Measurements from ENCODE around the gene C1QTNF4. TPM values are rescaled to one million over a fixed set of nuclear protein-coding genes. Genes with fewer than 3 reads are reported as not detected.

The C1QTNF4 gene
- total RNA-seq, 4 donors from 2014 or later: 1.2 to 4.4 TPM; not detected in 2

GRCh38 chr11:47571357-47571729, 22.9 kb downstream of the C1QTNF4 start:
- Histone ChIP-seq H3K9me3 (no peaks in the 10 kb centered on the region), H3K4me1 (peaks cover 0 to 8% (median 1%) of the 10 kb centered on the region in 4 donors), H3K36me3 (peaks cover 0 to 67% (median 0%) of the 10 kb centered on the region in 3 donors), H3K27ac (no peak overlapping the region), H3K27me3 (no peaks in the 10 kb centered on the region), H3K4me3 (no peak overlapping the region)
- DNase-seq: no peak
- TF ChIP-seq POLR2A (IDR thresholded peaks at IDR 0.05): no peak
- TF ChIP-seq, protein P1, sequence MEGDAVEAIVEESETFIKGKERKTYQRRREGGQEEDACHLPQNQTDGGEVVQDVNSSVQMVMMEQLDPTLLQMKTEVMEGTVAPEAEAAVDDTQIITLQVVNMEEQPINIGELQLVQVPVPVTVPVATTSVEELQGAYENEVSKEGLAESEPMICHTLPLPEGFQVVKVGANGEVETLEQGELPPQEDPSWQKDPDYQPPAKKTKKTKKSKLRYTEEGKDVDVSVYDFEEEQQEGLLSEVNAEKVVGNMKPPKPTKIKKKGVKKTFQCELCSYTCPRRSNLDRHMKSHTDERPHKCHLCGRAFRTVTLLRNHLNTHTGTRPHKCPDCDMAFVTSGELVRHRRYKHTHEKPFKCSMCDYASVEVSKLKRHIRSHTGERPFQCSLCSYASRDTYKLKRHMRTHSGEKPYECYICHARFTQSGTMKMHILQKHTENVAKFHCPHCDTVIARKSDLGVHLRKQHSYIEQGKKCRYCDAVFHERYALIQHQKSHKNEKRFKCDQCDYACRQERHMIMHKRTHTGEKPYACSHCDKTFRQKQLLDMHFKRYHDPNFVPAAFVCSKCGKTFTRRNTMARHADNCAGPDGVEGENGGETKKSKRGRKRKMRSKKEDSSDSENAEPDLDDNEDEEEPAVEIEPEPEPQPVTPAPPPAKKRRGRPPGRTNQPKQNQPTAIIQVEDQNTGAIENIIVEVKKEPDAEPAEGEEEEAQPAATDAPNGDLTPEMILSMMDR (IDR thresholded peaks at IDR 0.05): no peak

GRCh38 chr11:47570651-47571356, 23.4 kb downstream of the C1QTNF4 start:
- Histone ChIP-seq H3K27ac (no peak overlapping the region), H3K4me3 (no peak overlapping the region), H3K36me3 (peaks cover 0 to 65% (median 0%) of the 10 kb centered on the region in 3 donors)

DNA sequence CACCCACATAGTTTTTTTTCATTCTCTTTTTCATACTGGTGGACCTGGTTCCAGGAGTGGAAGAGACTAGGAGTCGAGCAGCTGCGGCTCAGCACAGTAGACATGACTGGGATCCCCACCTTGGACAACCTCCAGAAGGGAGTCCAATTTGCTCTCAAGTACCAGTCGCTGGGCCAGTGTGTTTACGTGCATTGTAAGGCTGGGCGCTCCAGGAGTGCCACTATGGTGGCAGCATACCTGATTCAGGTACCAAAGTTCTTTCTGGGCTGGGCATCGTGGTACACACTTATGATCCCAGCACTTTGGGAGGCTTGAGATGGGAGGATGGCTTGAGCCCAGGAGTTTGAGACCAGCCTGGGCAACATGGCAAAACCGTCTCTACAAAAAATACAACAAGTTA, 24.6 kb downstream of the C1QTNF4 start:
- Histone ChIP-seq H3K4me3 (no peak overlapping the region), H3K27me3 (no peaks in the 10 kb centered on the region), H3K4me1 (peaks cover 0 to 18% (median 4%) of the 10 kb centered on the region in 4 donors), H3K36me3 (peaks cover 0 to 54% (median 0%) of the 10 kb centered on the region in 3 donors), H3K9me3 (no peaks in the 10 kb centered on the region), H3K27ac (no peak overlapping the region)
- TF ChIP-seq POLR2A (IDR thresholded peaks at IDR 0.05): no peak
- TF ChIP-seq, protein P1 (IDR thresholded peaks at IDR 0.05): no peak
- peak in 1 of 3 donors; percentile 41 for DNase-seq

More at GRCh38 chr11:47570651-47571356, 23.4 kb downstream of the C1QTNF4 start:
- Histone ChIP-seq H3K9me3 (no peaks in the 10 kb centered on the region), H3K4me1 (peaks cover 0 to 12% (median 2%) of the 10 kb centered on the region in 4 donors), H3K27me3 (no peaks in the 10 kb centered on the region)
- TF ChIP-seq, protein P1 (IDR thresholded peaks at IDR 0.05): no peak
- no peak for TF ChIP-seq POLR2A (IDR thresholded peaks at IDR 0.05)
- no peak for DNase-seq

- TF ChIP-seq, protein P1 (IDR thresholded peaks at IDR 0.05): no peak
- no peak for TF ChIP-seq POLR2A (IDR thresholded peaks at IDR 0.05)
- H3K4me1 ChIP-seq: peaks cover 0 to 23% (median 4%) of the 10 kb centered on the region in 4 donors
- peak overlapping the region; percentile 59 to 82 (median 76) for H3K27ac ChIP-seq
- H3K9me3 ChIP-seq: no peaks in the 10 kb centered on the region
- no peaks in the 10 kb centered on the region for H3K27me3 ChIP-seq
- peaks cover 0 to 19% (median 0%) of the 10 kb centered on the region in 3 donors for H3K36me3 ChIP-seq
- peak overlapping the region; percentile 60 to 98 (median 91) for H3K4me3 ChIP-seq
- DNase-seq: peak in 1 of 3 donors; percentile 48
Observed at GRCh38 chr11:47566149-47566698, 28.0 kb downstream of the C1QTNF4 start.

- no peaks in the 10 kb centered on the region for H3K9me3 ChIP-seq
- TF ChIP-seq, protein P1 (IDR thresholded peaks at IDR 0.05): no peak
- peak; percentile 25 to 54 for TF ChIP-seq POLR2A (IDR thresholded peaks at IDR 0.05)
- no peaks in the 10 kb centered on the region for H3K27me3 ChIP-seq
- H3K4me3 ChIP-seq: peak within 1 kb of the TSS; percentile 60 to 98 (median 91)
- H3K4me1 ChIP-seq: peaks cover 0 to 23% (median 4%) of the 10 kb centered on the region in 4 donors
- H3K36me3 ChIP-seq: peaks cover 0 to 16% (median 0%) of the 10 kb centered on the region in 3 donors
- H3K27ac ChIP-seq: peak within 1 kb of the TSS; percentile 59 to 82 (median 76)
- DNase-seq: peak; percentile 61 to 84 (median 83)
Observed at GRCh38 chr11:47565340-47566148, 28.7 kb downstream of the C1QTNF4 start, which contains the start of gene PTPMT1. Gene PTPMT1 (plus strand): TSS chr11:47565599. CDS start chr11:47565623, 24 bp downstream.

Data from Peyer's patch (tissue), 4 donors.